GM06990 (cell line): ENCODE data around the gene MYOCOS.

Experiments
- DNase-seq: peaks from one replicate; pipeline ENCODE4 v3.0.0-alpha.2; 2011; ENCODE audit not compliant: insufficient read length; ENCODE audit errors: extremely low read depth
- H3K27me3 ChIP-seq: replicated peaks from 2 replicates; pipeline ENCODE4 v1.6.0; 2011; ENCODE audit warnings: low read length; ENCODE audit not compliant: control insufficient read depth, insufficient read depth
- H3K36me3 ChIP-seq: 2 replicates; pipeline ENCODE4 v1.5.1; 2011; ENCODE audit warnings: low read length; ENCODE audit not compliant: control insufficient read depth, insufficient read depth
- H3K4me3 ChIP-seq: replicated peaks from 2 replicates; pipeline ENCODE4 v1.5.1; 2011; ENCODE audit warnings: low read depth, mild to moderate bottlenecking, control low read depth, low read length
- CTCF ChIP-seq: IDR thresholded peaks from 2 replicates; pipeline ENCODE4 v1.5.1; 2011; ENCODE audit warnings: low read length, control low read depth, mild to moderate bottlenecking, inconsistent platforms; ENCODE audit not compliant: insufficient read depth, poor library complexity, severe bottlenecking

MYOCOS gene

GRCh38 chr1:171641076-171641864 lies 19.2 kb downstream of the MYOCOS start:
- no peak for DNase-seq
- Histone ChIP-seq H3K36me3 (no peaks in the 10 kb centered on the region), H3K4me3 (no peak overlapping the region), H3K27me3 (no peaks in the 10 kb centered on the region; the same call in 1 of the 2 replicates)
- no peak for TF ChIP-seq CTCF

GRCh38 chr1:171642197-171642596 lies 20.2 kb downstream of the MYOCOS start:
- TF ChIP-seq CTCF, result no peak
- H3K4me3 ChIP-seq, result no peak overlapping the region
- no peaks in the 10 kb centered on the region for H3K36me3 ChIP-seq
- H3K27me3 ChIP-seq, result no peaks in the 10 kb centered on the region; the same call in 1 of the 2 replicates
- DNase-seq, result no peak

- TF ChIP-seq CTCF, result no peak
- DNase-seq, result no peak
- H3K4me3 ChIP-seq, result no peak overlapping the region
- no peaks in the 10 kb centered on the region for H3K36me3 ChIP-seq
- no peaks in the 10 kb centered on the region; the same call in 1 of the 2 replicates for H3K27me3 ChIP-seq
Measured at GRCh38 chr1:171643156-171643555, 21.1 kb downstream of the MYOCOS start.

GRCh38 chr1:171644805-171645483 lies 22.9 kb downstream of the MYOCOS start:
- DNase-seq, result peak; percentile 38
- H3K4me3 ChIP-seq, result no peak overlapping the region
- TF ChIP-seq CTCF, result peak; percentile 74
- no peaks in the 10 kb centered on the region; the same call in 1 of the 2 replicates for H3K27me3 ChIP-seq
- H3K36me3 ChIP-seq, result no peaks in the 10 kb centered on the region

GRCh38 chr1:171645553-171646248 lies 23.7 kb downstream of the MYOCOS start:
- DNase-seq, result no peak
- Histone ChIP-seq H3K36me3 (no peaks in the 10 kb centered on the region), H3K27me3 (no peaks in the 10 kb centered on the region; the same call in 1 of the 2 replicates), H3K4me3 (no peak overlapping the region)
- TF ChIP-seq CTCF, result no peak
